GM23338 (cell line): Measurements from ENCODE around the gene TPST1.

Experiments used
- CTCF ChIP-seq, 2 experiments: fragments of 200-600 bp in 1 of 2; sonication (generic) in 1 of 2; conservative IDR thresholded peaks; 2 replicates each; pipeline versions ENCODE4 v1.5.1 to v1.6.1; 2016 to 2017; ENCODE audit warnings: antibody characterized with exemption in 2 of 2, low read depth in 2 of 2, mild to moderate bottlenecking in 2 of 2, moderate library complexity in 1 of 2
- EZH2 ChIP-seq: fragments of 200-600 bp; sonication (generic); IDR thresholded peaks from one replicate; pipeline ENCODE4 v1.8.0; 2017; ENCODE audit warnings: antibody characterized with exemption, mild to moderate bottlenecking, low read depth; ENCODE audit not compliant: unreplicated experiment

- TF ChIP-seq EZH2 (no peak), CTCF (conservative IDR thresholded peaks at IDR 0.05; ENCODE audit: low read depth in 2 of 2) (no peak)
Observed at GRCh38 chr7:66258409-66258808, 53.3 kb downstream of the TPST1 start.
